Colonic mucosa (tissue), 4 donors: ENCODE results near the gene MVK. TPM values are rescaled to one million over a fixed set of nuclear protein-coding genes. Genes with fewer than 3 reads are reported as not detected.

Source experiments
- DNase-seq: peaks from one replicate; pipeline ENCODE4 v3.0.0-alpha.2; 2020
- H3K27ac ChIP-seq: fragments of 200-600 bp; one replicate; pipeline ENCODE4 v1.8.0; 2021
- H3K27me3 ChIP-seq: fragments of 200-600 bp; one replicate; pipeline ENCODE4 v1.8.0; 2021
- H3K36me3 ChIP-seq: fragments of 200-600 bp; one replicate; pipeline ENCODE4 v1.8.0; 2021
- H3K4me1 ChIP-seq: fragments of 200-600 bp; one replicate; pipeline ENCODE4 v1.8.0; 2021; ENCODE audit warnings: mild to moderate bottlenecking
- H3K4me3 ChIP-seq: fragments of 200-600 bp; one replicate; pipeline ENCODE4 v1.8.0; 2021
- H3K9ac ChIP-seq, 2 donors: one replicate each; pipeline ENCODE4 v1.7.0; 2013; ENCODE audit warnings: control low read depth in 2 of 2, low read depth in 2 of 2, low read length in 2 of 2
- H3K9me3 ChIP-seq: fragments of 200-600 bp; one replicate; pipeline ENCODE4 v1.8.0; 2021
- intact Hi-C: fragments of 100-400 bp; cut with DNase I; formaldehyde crosslinking; loops from one replicate; pipeline ENCODE4 v1.14.1; 2022
- total RNA-seq, 2 donors: library from RNA; stranded (reverse); fragmentation: NEBNext Ultra II Directional in 1 of 2; extraction: Animal tissue kit (Norgen Biotek cat#: 25700) in 1 of 2; gene quantifications; one replicate each; pipeline ENCODE4 v1.2.1, GENCODE V29; 2021
- TF ChIP-seq, protein P1 (sequence below): fragments of 200-600 bp; IDR thresholded peaks from one replicate; pipeline ENCODE4 v1.8.0; 2022; ENCODE audit warnings: antibody characterized with exemption, mild to moderate bottlenecking
- donor health status: healthy.
- donor health status: DM: no; HTN: no; CAD: no.
- donor health status: DM: no; HTN: no; CAD: no.

MVK gene
- total RNA-seq, 2 donors from 2014 or later, result 29.6 to 38.9 TPM

GRCh38 chr12:109625131-109625559, 51.6 kb downstream of the MVK start:
- peaks cover 3% of the 10 kb centered on the region for H3K4me1 ChIP-seq
- TF ChIP-seq, protein P1, sequence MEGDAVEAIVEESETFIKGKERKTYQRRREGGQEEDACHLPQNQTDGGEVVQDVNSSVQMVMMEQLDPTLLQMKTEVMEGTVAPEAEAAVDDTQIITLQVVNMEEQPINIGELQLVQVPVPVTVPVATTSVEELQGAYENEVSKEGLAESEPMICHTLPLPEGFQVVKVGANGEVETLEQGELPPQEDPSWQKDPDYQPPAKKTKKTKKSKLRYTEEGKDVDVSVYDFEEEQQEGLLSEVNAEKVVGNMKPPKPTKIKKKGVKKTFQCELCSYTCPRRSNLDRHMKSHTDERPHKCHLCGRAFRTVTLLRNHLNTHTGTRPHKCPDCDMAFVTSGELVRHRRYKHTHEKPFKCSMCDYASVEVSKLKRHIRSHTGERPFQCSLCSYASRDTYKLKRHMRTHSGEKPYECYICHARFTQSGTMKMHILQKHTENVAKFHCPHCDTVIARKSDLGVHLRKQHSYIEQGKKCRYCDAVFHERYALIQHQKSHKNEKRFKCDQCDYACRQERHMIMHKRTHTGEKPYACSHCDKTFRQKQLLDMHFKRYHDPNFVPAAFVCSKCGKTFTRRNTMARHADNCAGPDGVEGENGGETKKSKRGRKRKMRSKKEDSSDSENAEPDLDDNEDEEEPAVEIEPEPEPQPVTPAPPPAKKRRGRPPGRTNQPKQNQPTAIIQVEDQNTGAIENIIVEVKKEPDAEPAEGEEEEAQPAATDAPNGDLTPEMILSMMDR, result no peak
- no peak overlapping the region for H3K9ac ChIP-seq
- no peaks in the 10 kb centered on the region for H3K36me3 ChIP-seq
- no peak overlapping the region for H3K4me3 ChIP-seq
- H3K9me3 ChIP-seq, result no peaks in the 10 kb centered on the region
- no peak overlapping the region for H3K27ac ChIP-seq
- peaks cover 4% of the 10 kb centered on the region for H3K27me3 ChIP-seq
- peak; percentile 20 for DNase-seq
- intact Hi-C loops, result no loop called here

DNA sequence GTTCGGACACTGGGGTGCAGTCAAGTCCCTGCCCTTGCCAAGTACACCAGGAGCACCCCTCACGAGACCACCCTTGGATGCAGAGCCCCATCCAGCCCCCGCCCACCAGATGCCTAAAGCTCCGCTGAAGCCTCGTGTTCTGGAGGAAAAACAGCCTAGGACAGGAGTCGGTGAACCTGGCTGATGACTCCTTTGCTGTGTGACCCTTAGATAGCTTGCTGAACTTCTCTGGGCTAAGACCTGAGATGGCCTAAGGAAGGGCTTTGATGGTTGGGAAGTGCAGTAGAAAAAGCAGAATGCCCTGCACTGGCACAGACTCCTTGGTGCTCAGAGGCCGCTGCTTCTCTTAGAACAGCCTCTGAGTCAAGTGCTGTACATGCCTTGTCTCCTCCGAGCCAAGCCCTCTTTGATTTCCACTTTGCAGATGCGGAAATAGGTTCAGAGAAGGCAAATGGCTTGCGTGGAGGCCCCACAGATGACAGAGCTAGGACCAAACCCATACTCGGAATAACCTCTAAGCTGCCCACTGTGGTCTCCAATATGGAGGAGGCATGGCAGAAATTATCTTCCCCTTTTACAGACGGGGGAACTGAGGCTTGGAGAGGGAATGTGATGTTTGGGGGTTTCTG, 52.3 kb downstream of the MVK start:
- intact Hi-C loops, result no loop called here
- TF ChIP-seq, protein P1, result no peak
- Histone ChIP-seq H3K4me1 (peaks cover 3% of the 10 kb centered on the region), H3K9ac (no peak overlapping the region), H3K27ac (no peak overlapping the region), H3K27me3 (peaks cover 4% of the 10 kb centered on the region), H3K4me3 (no peak overlapping the region), H3K36me3 (no peaks in the 10 kb centered on the region), H3K9me3 (no peaks in the 10 kb centered on the region)
- DNase-seq, result no peak

DNA sequence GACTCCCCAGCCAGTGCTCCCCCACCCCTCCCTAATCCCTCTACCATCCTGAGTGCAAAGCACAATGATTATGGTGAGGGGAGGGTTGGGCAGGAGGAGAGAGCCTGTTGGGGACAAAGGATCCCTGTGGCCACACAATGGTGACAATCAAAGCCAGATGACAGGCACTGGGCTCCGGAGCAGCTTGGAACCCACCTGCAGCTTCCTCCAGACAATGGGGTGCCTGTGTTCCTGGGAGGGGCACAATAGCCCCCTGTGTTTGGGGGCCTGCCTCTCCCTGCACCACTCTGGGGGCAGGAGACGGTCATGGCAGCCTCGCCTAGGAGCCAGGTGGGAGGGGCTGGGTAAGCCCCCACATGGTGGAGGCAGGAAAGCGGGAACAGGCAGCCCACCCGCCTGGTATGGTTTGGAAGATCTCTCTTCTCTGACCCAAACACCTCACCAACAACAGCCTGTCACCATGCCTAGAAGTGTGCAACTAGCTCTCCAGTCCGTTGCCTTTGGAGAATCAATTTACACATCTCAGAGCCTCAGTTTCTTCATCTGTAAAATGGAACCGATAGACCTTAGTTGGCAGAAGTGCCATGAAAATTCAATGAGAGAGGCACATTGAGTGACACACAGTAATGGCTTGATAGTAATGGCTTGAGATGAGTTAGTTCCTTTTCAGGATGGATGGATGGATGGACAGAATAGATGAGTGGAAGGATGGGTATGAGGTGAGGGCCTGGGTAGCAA, 53.0 kb downstream of the MVK start:
- DNase-seq, result no peak
- H3K27me3 ChIP-seq, result peaks cover 4% of the 10 kb centered on the region
- no peaks in the 10 kb centered on the region for H3K9me3 ChIP-seq
- no peak overlapping the region for H3K27ac ChIP-seq
- no peak overlapping the region for H3K9ac ChIP-seq
- H3K36me3 ChIP-seq, result no peaks in the 10 kb centered on the region
- peaks cover 3% of the 10 kb centered on the region for H3K4me1 ChIP-seq
- intact Hi-C loops, result no loop called here
- TF ChIP-seq, protein P1, result no peak
- no peak overlapping the region for H3K4me3 ChIP-seq

DNA sequence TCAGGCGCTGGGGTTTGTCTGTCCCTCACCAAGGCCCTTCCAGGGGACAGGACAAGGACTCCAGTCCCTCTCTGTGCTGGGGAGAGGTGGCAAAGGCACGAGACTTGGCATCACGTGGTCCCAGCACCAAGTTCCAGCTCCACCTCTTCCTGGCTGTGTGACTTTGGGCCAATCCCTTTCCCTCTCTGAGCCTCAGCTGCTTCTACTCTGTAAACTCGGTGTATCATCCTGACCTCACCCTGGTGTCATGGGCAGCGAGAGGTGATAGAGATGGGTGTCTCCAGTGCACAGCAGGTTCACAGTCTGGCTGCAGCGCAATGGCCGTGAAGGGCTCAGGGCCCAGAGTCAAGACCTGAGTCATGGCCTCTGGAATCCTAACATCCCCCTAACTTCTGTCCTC, 54.0 kb downstream of the MVK start:
- intact Hi-C loops, result no loop called here
- H3K27me3 ChIP-seq, result no peaks in the 10 kb centered on the region

GRCh38 chr12:109630107-109630506, 56.5 kb downstream of the MVK start:
- Histone ChIP-seq H3K9me3 (no peaks in the 10 kb centered on the region), H3K36me3 (no peaks in the 10 kb centered on the region), H3K27me3 (no peaks in the 10 kb centered on the region), H3K4me1 (no peaks in the 10 kb centered on the region), H3K27ac (no peak overlapping the region), H3K4me3 (no peak overlapping the region), H3K9ac (no peak overlapping the region)
- intact Hi-C loops, result no loop called here
- DNase-seq, result no peak
- TF ChIP-seq, protein P1, result no peak

More for the DNA sequence above, 54.0 kb downstream of the MVK start:
- TF ChIP-seq, protein P1, result no peak
- Histone ChIP-seq H3K9me3 (no peaks in the 10 kb centered on the region), H3K4me1 (no peaks in the 10 kb centered on the region), H3K27ac (no peak overlapping the region), H3K36me3 (no peaks in the 10 kb centered on the region), H3K9ac (no peak overlapping the region), H3K4me3 (no peak overlapping the region)
- no peak for DNase-seq
